Liver (tissue), 3 donors: Measurements from ENCODE around the gene DHDDS.
A peak's percentile ranks its signal among the peaks of the same experiment; 100 is the strongest.

Experiments
- FOXA1 ChIP-seq: IDR thresholded peaks from 2 replicates; pipeline ENCODE4 v1.6.1; 2016; ENCODE audit warnings: antibody characterized with exemption
- HNF4G ChIP-seq: IDR thresholded peaks from 2 replicates; pipeline ENCODE4 v1.6.1; 2016; ENCODE audit warnings: antibody characterized with exemption
- JUND ChIP-seq, 2 donors: IDR thresholded peaks; 2 replicates each; pipeline ENCODE4 v1.6.1; 2016; ENCODE audit warnings: antibody characterized with exemption in 2 of 2
- RAD21 ChIP-seq, 2 donors: IDR thresholded peaks; 2 replicates each; pipeline ENCODE4 v1.6.1; 2016; ENCODE audit warnings: antibody characterized with exemption in 2 of 2, mild to moderate bottlenecking in 2 of 2
- RXRA ChIP-seq, 2 donors: IDR thresholded peaks; 2 replicates each; pipeline ENCODE4 v1.6.1; 2017 to 2018; ENCODE audit warnings: antibody characterized with exemption in 2 of 2, mild to moderate bottlenecking in 1 of 2
- SP1 ChIP-seq: IDR thresholded peaks from 2 replicates; pipeline ENCODE4 v1.6.1; 2018; ENCODE audit warnings: antibody characterized with exemption, mild to moderate bottlenecking
- TAF1 ChIP-seq: conservative IDR thresholded peaks from 2 replicates; pipeline ENCODE4 v1.6.1; 2016; ENCODE audit warnings: antibody characterized with exemption, mild to moderate bottlenecking
- YY1 ChIP-seq: IDR thresholded peaks from 2 replicates; pipeline ENCODE4 v1.6.1; 2016; ENCODE audit warnings: antibody characterized with exemption, mild to moderate bottlenecking
- TF ChIP-seq, protein P1 (sequence below): fragments of 150-350 bp; IDR thresholded peaks from 2 replicates; pipeline ENCODE4 v1.5.1; 2017; ENCODE audit warnings: improper control_type of control experiment, low read depth, low read length; ENCODE audit not compliant: missing input control
- TF ChIP-seq, protein P2 (sequence below): IDR thresholded peaks from 2 replicates; pipeline ENCODE4 v1.6.1; 2016; ENCODE audit warnings: antibody characterized with exemption, mild to moderate bottlenecking
- TF ChIP-seq, protein P3 (sequence below): IDR thresholded peaks from 2 replicates; pipeline ENCODE4 v1.6.1; 2016; ENCODE audit warnings: antibody characterized with exemption
- TF ChIP-seq, protein P4 (sequence below): IDR thresholded peaks from 2 replicates; pipeline ENCODE4 v1.6.1; 2016; ENCODE audit warnings: antibody characterized with exemption
- TF ChIP-seq, protein P5 (sequence below): IDR thresholded peaks from 2 replicates; pipeline ENCODE4 v1.6.1; 2016; ENCODE audit warnings: antibody characterized with exemption
- donor health status: healthy.
- donor health status: healthy.

DNA sequence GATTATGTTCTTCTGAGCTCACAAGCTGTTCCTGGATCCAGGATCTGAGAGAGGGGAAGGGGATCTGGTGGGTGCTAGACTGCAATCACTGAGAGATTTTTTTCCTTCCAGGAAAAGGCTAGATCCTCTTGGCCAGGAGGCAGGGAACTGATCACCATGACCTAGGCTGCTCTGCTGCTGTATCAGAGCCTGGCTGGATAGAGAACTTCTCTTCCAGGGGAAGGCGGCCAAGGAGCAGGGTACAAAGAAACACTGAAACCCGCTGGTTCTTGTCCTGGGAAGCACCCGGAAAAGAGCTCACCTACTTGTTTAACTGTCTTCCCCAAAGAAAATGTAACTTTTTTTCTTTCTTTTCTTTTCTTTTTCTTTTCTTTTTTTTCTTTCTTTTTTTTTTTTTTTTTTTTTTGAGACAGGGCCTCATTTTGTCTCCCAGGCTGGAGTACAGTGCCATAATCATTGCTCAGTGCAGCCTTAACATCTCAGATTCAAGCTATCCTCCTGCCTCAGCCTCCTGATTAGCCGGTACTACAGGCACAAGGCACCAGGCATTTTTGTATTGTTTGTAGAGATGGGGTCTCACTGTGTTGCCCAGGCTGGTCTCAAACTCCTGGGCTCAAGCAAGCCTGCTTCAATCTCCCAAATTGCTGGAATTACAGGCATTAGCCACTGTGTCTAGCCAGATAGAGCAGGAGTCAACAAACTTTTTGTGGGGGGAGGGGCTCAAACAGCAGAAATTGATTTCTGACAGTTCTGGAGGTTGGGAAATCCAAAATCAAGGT lies 85.1 kb downstream of the DHDDS start:
- TF ChIP-seq, protein P1, sequence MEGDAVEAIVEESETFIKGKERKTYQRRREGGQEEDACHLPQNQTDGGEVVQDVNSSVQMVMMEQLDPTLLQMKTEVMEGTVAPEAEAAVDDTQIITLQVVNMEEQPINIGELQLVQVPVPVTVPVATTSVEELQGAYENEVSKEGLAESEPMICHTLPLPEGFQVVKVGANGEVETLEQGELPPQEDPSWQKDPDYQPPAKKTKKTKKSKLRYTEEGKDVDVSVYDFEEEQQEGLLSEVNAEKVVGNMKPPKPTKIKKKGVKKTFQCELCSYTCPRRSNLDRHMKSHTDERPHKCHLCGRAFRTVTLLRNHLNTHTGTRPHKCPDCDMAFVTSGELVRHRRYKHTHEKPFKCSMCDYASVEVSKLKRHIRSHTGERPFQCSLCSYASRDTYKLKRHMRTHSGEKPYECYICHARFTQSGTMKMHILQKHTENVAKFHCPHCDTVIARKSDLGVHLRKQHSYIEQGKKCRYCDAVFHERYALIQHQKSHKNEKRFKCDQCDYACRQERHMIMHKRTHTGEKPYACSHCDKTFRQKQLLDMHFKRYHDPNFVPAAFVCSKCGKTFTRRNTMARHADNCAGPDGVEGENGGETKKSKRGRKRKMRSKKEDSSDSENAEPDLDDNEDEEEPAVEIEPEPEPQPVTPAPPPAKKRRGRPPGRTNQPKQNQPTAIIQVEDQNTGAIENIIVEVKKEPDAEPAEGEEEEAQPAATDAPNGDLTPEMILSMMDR: no peak
- TF ChIP-seq HNF4G (no peak), SP1 (peak; percentile 43), YY1 (no peak), TAF1 (no peak), JUND (IDR thresholded peaks at IDR 0.05) (no peak), RAD21 (IDR thresholded peaks at IDR 0.05) (no peak), RXRA (IDR thresholded peaks at IDR 0.05) (peak in 1 of 2 donors; percentile 29), FOXA1 (no peak)
- TF ChIP-seq, protein P2, sequence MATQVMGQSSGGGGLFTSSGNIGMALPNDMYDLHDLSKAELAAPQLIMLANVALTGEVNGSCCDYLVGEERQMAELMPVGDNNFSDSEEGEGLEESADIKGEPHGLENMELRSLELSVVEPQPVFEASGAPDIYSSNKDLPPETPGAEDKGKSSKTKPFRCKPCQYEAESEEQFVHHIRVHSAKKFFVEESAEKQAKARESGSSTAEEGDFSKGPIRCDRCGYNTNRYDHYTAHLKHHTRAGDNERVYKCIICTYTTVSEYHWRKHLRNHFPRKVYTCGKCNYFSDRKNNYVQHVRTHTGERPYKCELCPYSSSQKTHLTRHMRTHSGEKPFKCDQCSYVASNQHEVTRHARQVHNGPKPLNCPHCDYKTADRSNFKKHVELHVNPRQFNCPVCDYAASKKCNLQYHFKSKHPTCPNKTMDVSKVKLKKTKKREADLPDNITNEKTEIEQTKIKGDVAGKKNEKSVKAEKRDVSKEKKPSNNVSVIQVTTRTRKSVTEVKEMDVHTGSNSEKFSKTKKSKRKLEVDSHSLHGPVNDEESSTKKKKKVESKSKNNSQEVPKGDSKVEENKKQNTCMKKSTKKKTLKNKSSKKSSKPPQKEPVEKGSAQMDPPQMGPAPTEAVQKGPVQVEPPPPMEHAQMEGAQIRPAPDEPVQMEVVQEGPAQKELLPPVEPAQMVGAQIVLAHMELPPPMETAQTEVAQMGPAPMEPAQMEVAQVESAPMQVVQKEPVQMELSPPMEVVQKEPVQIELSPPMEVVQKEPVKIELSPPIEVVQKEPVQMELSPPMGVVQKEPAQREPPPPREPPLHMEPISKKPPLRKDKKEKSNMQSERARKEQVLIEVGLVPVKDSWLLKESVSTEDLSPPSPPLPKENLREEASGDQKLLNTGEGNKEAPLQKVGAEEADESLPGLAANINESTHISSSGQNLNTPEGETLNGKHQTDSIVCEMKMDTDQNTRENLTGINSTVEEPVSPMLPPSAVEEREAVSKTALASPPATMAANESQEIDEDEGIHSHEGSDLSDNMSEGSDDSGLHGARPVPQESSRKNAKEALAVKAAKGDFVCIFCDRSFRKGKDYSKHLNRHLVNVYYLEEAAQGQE: no peak
- TF ChIP-seq, protein P3, sequence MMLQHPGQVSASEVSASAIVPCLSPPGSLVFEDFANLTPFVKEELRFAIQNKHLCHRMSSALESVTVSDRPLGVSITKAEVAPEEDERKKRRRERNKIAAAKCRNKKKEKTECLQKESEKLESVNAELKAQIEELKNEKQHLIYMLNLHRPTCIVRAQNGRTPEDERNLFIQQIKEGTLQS: no peak
- TF ChIP-seq, protein P4, sequence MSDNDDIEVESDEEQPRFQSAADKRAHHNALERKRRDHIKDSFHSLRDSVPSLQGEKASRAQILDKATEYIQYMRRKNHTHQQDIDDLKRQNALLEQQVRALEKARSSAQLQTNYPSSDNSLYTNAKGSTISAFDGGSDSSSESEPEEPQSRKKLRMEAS: no peak
- TF ChIP-seq, protein P5, sequence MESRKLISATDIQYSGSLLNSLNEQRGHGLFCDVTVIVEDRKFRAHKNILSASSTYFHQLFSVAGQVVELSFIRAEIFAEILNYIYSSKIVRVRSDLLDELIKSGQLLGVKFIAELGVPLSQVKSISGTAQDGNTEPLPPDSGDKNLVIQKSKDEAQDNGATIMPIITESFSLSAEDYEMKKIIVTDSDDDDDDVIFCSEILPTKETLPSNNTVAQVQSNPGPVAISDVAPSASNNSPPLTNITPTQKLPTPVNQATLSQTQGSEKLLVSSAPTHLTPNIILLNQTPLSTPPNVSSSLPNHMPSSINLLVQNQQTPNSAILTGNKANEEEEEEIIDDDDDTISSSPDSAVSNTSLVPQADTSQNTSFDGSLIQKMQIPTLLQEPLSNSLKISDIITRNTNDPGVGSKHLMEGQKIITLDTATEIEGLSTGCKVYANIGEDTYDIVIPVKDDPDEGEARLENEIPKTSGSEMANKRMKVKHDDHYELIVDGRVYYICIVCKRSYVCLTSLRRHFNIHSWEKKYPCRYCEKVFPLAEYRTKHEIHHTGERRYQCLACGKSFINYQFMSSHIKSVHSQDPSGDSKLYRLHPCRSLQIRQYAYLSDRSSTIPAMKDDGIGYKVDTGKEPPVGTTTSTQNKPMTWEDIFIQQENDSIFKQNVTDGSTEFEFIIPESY: no peak
